ENCODE results near the gene NUP188. TPM values are rescaled to one million over a fixed set of nuclear protein-coding genes. Genes with fewer than 3 reads are reported as not detected.

The NUP188 gene
- polyA plus RNA-seq, 1 donor from 2014 or later = 24.0 TPM

- TF ChIP-seq SMC3 (conservative IDR thresholded peaks at IDR 0.05; ENCODE audit: poor library complexity) (no peak), TAF1 (IDR thresholded peaks at IDR 0.05; ENCODE audit: low read depth) (no peak)
These were observed 62.9 kb downstream of the NUP188 start for GRCh38 chr9:129010267-129010975.

GRCh38 chr9:129011170-129011569 is 63.7 kb downstream of the NUP188 start:
- H3K27me3 ChIP-seq (ENCODE audit: insufficient read depth, low read depth, low read length) = no peaks in the 10 kb centered on the region
- no peak overlapping the region for H3K27ac ChIP-seq (ENCODE audit: low read length)
- no peak overlapping the region for H3K4me3 ChIP-seq (ENCODE audit: low read length)
- no peaks in the 10 kb centered on the region for H3K79me2 ChIP-seq (replicated peaks; ENCODE audit: insufficient read depth, low read length)
- H3K4me2 ChIP-seq (ENCODE audit: low read length) = no peak overlapping the region
- TF ChIP-seq SMC3 (conservative IDR thresholded peaks at IDR 0.05; ENCODE audit: poor library complexity) (no peak), MXI1 (conservative IDR thresholded peaks at IDR 0.05; ENCODE audit: poor library complexity, severe bottlenecking) (no peak), POLR2AphosphoS5 (IDR thresholded peaks at IDR 0.05) (no peak), REST (IDR thresholded peaks at IDR 0.05; ENCODE audit: borderline replicate concordance) (no peak), EP300 (conservative IDR thresholded peaks at IDR 0.05; ENCODE audit: poor library complexity, severe bottlenecking) (no peak), RAD21 (conservative IDR thresholded peaks at IDR 0.05) (no peak)
- no peaks in the 10 kb centered on the region for H3F3A ChIP-seq (ENCODE audit: insufficient read depth, low read length, poor library complexity, severe bottlenecking)
- H2AFZ ChIP-seq (ENCODE audit: low read depth, low read length) = no peak overlapping the region
- no peaks in the 10 kb centered on the region for H4K20me1 ChIP-seq (ENCODE audit: insufficient read depth)
- H3K9me3 ChIP-seq (ENCODE audit: low read length) = no peaks in the 10 kb centered on the region
- H3K9ac ChIP-seq (ENCODE audit: low read length) = no peak overlapping the region
- H3K36me3 ChIP-seq (ENCODE audit: insufficient read depth, low read length) = no peaks in the 10 kb centered on the region
- no peaks in the 10 kb centered on the region for H3K9me2 ChIP-seq (ENCODE audit: insufficient read depth, low read length)

More at GRCh38 chr9:129010267-129010975, 62.9 kb downstream of the NUP188 start:
- Histone ChIP-seq H3K27ac (ENCODE audit: low read length) (no peak overlapping the region), H4K20me1 (ENCODE audit: insufficient read depth) (no peaks in the 10 kb centered on the region), H3K79me2 (replicated peaks; ENCODE audit: insufficient read depth, low read length) (no peaks in the 10 kb centered on the region), H3K36me3 (ENCODE audit: insufficient read depth, low read length) (no peaks in the 10 kb centered on the region), H3F3A (ENCODE audit: insufficient read depth, low read length, poor library complexity, severe bottlenecking) (no peaks in the 10 kb centered on the region), H3K9me3 (ENCODE audit: low read length) (no peaks in the 10 kb centered on the region), H3K9me2 (ENCODE audit: insufficient read depth, low read length) (no peaks in the 10 kb centered on the region), H2AFZ (ENCODE audit: low read depth, low read length) (no peak overlapping the region), H3K4me3 (ENCODE audit: low read length) (no peak overlapping the region), H3K27me3 (ENCODE audit: insufficient read depth, low read depth, low read length) (no peaks in the 10 kb centered on the region), H3K4me2 (ENCODE audit: low read length) (no peak overlapping the region), H3K9ac (ENCODE audit: low read length) (no peak overlapping the region)

- no peaks in the 10 kb centered on the region for H3K9me3 ChIP-seq (ENCODE audit: low read length)
- no peaks in the 10 kb centered on the region for H3K9me2 ChIP-seq (ENCODE audit: insufficient read depth, low read length)
- no peak overlapping the region for H3K4me2 ChIP-seq (ENCODE audit: low read length)
- H3K27ac ChIP-seq (ENCODE audit: low read length) = no peak overlapping the region
- no peak overlapping the region for H3K4me3 ChIP-seq (ENCODE audit: low read length)
- TF ChIP-seq SMC3 (conservative IDR thresholded peaks at IDR 0.05; ENCODE audit: poor library complexity) (no peak), POLR2AphosphoS5 (IDR thresholded peaks at IDR 0.05) (no peak), TAF1 (IDR thresholded peaks at IDR 0.05; ENCODE audit: low read depth) (no peak), CTCF (IDR thresholded peaks at IDR 0.05; ENCODE audit: poor library complexity, severe bottlenecking) (no peak), RAD21 (conservative IDR thresholded peaks at IDR 0.05) (no peak), EZH2 (IDR thresholded peaks at IDR 0.05; ENCODE audit: borderline replicate concordance, insufficient read depth, low read length, poor library complexity, severe bottlenecking) (no peak)
- H3K36me3 ChIP-seq (ENCODE audit: insufficient read depth, low read length) = no peaks in the 10 kb centered on the region
- no peak overlapping the region for H2AFZ ChIP-seq (ENCODE audit: low read depth, low read length)
- H3K9ac ChIP-seq (ENCODE audit: low read length) = no peak overlapping the region
- no peaks in the 10 kb centered on the region for H3K27me3 ChIP-seq (ENCODE audit: insufficient read depth, low read depth, low read length)
- no peaks in the 10 kb centered on the region for H4K20me1 ChIP-seq (ENCODE audit: insufficient read depth)
- no peaks in the 10 kb centered on the region for H3F3A ChIP-seq (ENCODE audit: insufficient read depth, low read length, poor library complexity, severe bottlenecking)
- no peaks in the 10 kb centered on the region for H3K79me2 ChIP-seq (replicated peaks; ENCODE audit: insufficient read depth, low read length)
These were observed 64.3 kb downstream of the NUP188 start for GRCh38 chr9:129011761-129012181.
